ENCODE data around the gene KRTAP19-4. TPM values are rescaled to one million over a fixed set of nuclear protein-coding genes. Genes with fewer than 3 reads are reported as not detected.
A peak's percentile ranks its signal among the peaks of the same experiment; 100 is the strongest.
"Not testable (repeated sequence)": the region's sequence is repeated elsewhere in the genome, so short reads cannot be mapped to it uniquely, and the experiment has no call there.

The KRTAP19-4 gene, protein sequence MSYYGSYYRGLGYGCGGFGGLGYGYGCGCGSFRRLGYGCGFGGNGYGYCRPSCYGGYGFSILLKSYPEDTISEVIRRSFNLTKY
- total RNA-seq, result not detected in 2 replicates
- long read RNA-seq, result 0 reads

DNA sequence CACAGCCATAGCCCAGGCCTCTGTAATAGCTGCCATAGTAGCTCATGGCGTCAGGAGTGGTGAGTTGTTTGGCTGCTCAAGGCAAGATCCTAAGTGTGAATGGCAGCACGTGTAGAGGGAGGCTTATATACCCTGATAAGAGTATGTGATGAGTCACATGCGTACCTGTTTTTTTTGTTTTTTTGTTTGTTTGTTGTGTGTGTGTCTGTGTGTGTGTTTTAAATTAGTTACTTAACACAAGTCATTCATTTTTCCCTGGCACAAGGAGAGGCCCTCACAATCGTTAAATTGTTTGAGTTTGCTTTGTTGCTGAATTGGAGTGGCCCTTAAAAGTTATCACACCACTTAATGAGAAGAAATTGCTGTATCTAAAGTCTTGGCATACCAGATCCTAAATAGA lies at the start of gene KRTAP19-4:
KRTAP19-4 (minus strand) TSS at position 101 of the 400 bp plus-strand sequence; CDS start at position 46, 55 bp downstream.
- no peaks in the 10 kb centered on the region for H3K9me3 Mint-ChIP-seq (ENCODE audit: unreplicated experiment)
- TF ChIP-seq, protein P1, sequence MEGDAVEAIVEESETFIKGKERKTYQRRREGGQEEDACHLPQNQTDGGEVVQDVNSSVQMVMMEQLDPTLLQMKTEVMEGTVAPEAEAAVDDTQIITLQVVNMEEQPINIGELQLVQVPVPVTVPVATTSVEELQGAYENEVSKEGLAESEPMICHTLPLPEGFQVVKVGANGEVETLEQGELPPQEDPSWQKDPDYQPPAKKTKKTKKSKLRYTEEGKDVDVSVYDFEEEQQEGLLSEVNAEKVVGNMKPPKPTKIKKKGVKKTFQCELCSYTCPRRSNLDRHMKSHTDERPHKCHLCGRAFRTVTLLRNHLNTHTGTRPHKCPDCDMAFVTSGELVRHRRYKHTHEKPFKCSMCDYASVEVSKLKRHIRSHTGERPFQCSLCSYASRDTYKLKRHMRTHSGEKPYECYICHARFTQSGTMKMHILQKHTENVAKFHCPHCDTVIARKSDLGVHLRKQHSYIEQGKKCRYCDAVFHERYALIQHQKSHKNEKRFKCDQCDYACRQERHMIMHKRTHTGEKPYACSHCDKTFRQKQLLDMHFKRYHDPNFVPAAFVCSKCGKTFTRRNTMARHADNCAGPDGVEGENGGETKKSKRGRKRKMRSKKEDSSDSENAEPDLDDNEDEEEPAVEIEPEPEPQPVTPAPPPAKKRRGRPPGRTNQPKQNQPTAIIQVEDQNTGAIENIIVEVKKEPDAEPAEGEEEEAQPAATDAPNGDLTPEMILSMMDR (IDR thresholded peaks at IDR 0.05), result no peak
- H3K4me1 Mint-ChIP-seq (ENCODE audit: unreplicated experiment), result no peaks in the 10 kb centered on the region
- H3K27me3 Mint-ChIP-seq (ENCODE audit: unreplicated experiment), result no peaks in the 10 kb centered on the region
- H3K4me3 Mint-ChIP-seq (ENCODE audit: unreplicated experiment), result no peak within 1 kb of the TSS
- H3K27ac Mint-ChIP-seq (ENCODE audit: unreplicated experiment), result no peak within 1 kb of the TSS
- DNase-seq (ENCODE audit: extremely low spot score, unreplicated experiment), result no peak
- H3K36me3 Mint-ChIP-seq (ENCODE audit: unreplicated experiment), result no peaks in the 10 kb centered on the region

DNA sequence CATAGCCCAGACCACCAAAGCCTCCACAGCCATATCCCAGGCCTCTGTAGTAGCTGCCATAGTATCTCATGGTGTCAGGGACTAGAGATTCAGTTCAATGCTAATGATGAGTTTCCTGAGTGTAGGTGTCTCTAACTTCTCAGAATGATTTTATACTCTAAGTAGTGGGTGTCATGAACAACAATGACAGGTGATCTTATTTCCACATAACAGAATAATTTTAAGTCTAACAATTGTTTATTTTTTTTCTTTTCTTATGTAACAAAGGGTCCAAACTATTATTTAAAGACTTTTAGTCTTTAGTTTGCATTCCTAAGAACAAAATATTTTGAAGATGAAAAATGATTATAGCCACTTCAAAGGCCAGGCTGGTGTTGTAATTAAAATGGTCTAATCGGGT lies 44.8 kb upstream of the KRTAP19-4 start, which contains the start of gene KRTAP19-6:
KRTAP19-6 (minus strand) TSS at position 101 of the 400 bp plus-strand sequence; CDS start at position 70, 31 bp downstream.
- TF ChIP-seq, protein P1 (IDR thresholded peaks at IDR 0.05), result no peak
- Mint-ChIP-seq H3K4me3 (ENCODE audit: unreplicated experiment) (no peak within 1 kb of the TSS), H3K36me3 (ENCODE audit: unreplicated experiment) (no peaks in the 10 kb centered on the region), H3K4me1 (ENCODE audit: unreplicated experiment) (no peaks in the 10 kb centered on the region), H3K27me3 (ENCODE audit: unreplicated experiment) (no peaks in the 10 kb centered on the region), H3K27ac (ENCODE audit: unreplicated experiment) (no peak within 1 kb of the TSS), H3K9me3 (ENCODE audit: unreplicated experiment) (no peaks in the 10 kb centered on the region)
- DNase-seq (ENCODE audit: extremely low spot score, unreplicated experiment), result no peak

DNA sequence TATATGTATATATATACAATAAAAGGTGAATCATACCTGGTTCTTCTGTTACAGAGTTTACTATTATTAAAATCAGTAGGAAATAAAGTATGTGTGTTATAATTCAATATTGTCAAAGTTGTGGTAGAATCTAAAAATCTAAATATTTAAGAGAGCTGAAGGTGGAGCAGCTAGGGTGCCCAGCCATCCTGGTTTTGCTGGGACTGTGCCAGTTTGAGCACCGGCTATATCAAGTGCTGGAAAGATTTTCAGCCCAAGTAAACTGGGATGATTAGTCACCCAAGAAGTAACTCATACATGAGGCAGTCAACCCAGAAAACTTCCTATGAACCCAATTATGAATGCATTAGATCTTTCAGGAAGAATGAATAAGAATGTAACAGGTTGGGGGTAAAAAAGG lies 21.9 kb upstream of the KRTAP19-4 start:
- no peaks in the 10 kb centered on the region for H3K27me3 Mint-ChIP-seq (ENCODE audit: unreplicated experiment)
- no peaks in the 10 kb centered on the region for H3K4me1 Mint-ChIP-seq (ENCODE audit: unreplicated experiment)
- no peak overlapping the region for H3K4me3 Mint-ChIP-seq (ENCODE audit: unreplicated experiment)
- DNase-seq (ENCODE audit: extremely low spot score, unreplicated experiment), result no peak
- H3K27ac Mint-ChIP-seq (ENCODE audit: unreplicated experiment), result no peak overlapping the region
- no peaks in the 10 kb centered on the region for H3K36me3 Mint-ChIP-seq (ENCODE audit: unreplicated experiment)
- H3K9me3 Mint-ChIP-seq (ENCODE audit: unreplicated experiment), result peaks cover 7% of the 10 kb centered on the region
- TF ChIP-seq, protein P1 (IDR thresholded peaks at IDR 0.05), result no peak

DNA sequence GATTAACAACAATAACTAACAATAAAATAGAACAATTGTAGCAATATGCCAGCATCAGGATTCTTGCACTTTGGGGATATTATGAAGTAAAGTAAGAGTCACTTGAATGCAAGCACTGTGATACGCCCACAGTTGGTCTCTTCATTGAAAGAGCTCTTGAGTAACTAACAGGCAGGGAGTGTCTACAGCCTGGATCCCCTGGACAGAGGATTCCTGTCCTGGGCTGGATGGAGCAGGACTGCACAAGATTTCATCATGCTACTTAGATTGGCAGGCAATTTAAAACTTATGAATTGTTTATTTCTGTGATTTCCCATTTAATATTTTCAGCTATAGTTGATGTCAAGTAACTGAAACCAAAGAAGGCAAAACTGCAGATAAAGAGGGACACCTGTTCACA lies 18.7 kb upstream of the KRTAP19-4 start:
- H3K27ac Mint-ChIP-seq (ENCODE audit: unreplicated experiment), result no peak overlapping the region
- H3K9me3 Mint-ChIP-seq (ENCODE audit: unreplicated experiment), result peaks cover 7% of the 10 kb centered on the region
- no peaks in the 10 kb centered on the region for H3K36me3 Mint-ChIP-seq (ENCODE audit: unreplicated experiment)
- no peak overlapping the region for H3K4me3 Mint-ChIP-seq (ENCODE audit: unreplicated experiment)
- DNase-seq (ENCODE audit: extremely low spot score, unreplicated experiment), result no peak
- no peaks in the 10 kb centered on the region for H3K4me1 Mint-ChIP-seq (ENCODE audit: unreplicated experiment)
- no peaks in the 10 kb centered on the region for H3K27me3 Mint-ChIP-seq (ENCODE audit: unreplicated experiment)
- TF ChIP-seq, protein P1 (IDR thresholded peaks at IDR 0.05), result no peak

DNA sequence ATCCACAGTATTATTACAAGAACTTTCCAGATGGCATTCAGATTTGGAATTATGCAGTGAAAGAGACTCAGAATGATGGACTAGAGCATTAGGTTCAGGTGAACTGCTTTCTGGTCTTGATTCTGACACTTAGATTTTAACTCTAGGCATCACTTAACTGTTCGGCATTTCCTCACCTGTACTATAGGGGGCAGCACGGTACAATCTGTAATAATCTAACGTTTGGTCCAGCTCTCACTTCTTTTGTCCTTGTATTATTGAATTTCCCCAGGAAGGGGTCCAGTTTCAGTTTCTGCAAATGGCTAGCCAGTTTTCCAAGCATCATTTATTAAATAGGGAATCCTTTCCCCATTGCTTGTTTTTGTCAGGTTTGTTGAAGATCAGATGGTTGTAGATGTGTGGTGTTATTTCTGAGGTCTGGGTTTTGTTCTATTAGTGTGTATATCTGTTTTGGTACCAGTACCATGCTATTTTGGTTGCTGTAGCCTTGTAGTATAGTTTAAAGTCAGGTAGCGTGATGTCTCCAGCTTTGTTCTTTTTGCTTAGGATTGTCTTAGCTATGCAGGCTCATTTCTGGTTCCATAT lies 8.7 kb upstream of the KRTAP19-4 start:
- not testable (repeated sequence) for H3K36me3 Mint-ChIP-seq (ENCODE audit: unreplicated experiment); H3K4me1 Mint-ChIP-seq (ENCODE audit: unreplicated experiment); DNase-seq (ENCODE audit: extremely low spot score, unreplicated experiment); H3K27me3 Mint-ChIP-seq (ENCODE audit: unreplicated experiment); H3K4me3 Mint-ChIP-seq (ENCODE audit: unreplicated experiment); H3K27ac Mint-ChIP-seq (ENCODE audit: unreplicated experiment)
- TF ChIP-seq, protein P1 (IDR thresholded peaks at IDR 0.05), result peak; percentile 7
- peaks cover 13% of the 10 kb centered on the region for H3K9me3 Mint-ChIP-seq (ENCODE audit: unreplicated experiment)

Data from osteocyte (in vitro differentiated cells).